HL-60/S4 (cell line): ENCODE data around the gene ATP1A1.

Experiments
- in situ Hi-C: fragments of 300-500 bp; cut with MboI; formaldehyde crosslinking; loops from 2 replicates; pipeline ENCODE4 v1.14.3; 2022; ENCODE audit warnings: low sequenced_read_pairs

The ATP1A1 gene

GRCh38 chr1:116370181-116370580 lies 2.9 kb upstream of the ATP1A1 start:
- in situ Hi-C loops = loop anchor here (10.0 kb wide), 1 partner anchor 115 kb away; no protein-coding TSS in a partner anchor

GRCh38 chr1:116371752-116372151 lies 1.3 kb upstream of the ATP1A1 start:
- in situ Hi-C loops = loop anchor here (10.0 kb wide), 1 partner anchor 113 kb away; no protein-coding TSS in a partner anchor

GRCh38 chr1:116372191-116372590 lies 853 bp upstream of the ATP1A1 start:
- in situ Hi-C loops = loop anchor here (10.0 kb wide), 1 partner anchor 113 kb away; no protein-coding TSS in a partner anchor

GRCh38 chr1:116373431-116374352 lies 648 bp downstream of the ATP1A1 start:
- in situ Hi-C loops = loop anchor here (10.0 kb wide), 1 partner anchor 111 kb away; no protein-coding TSS in a partner anchor

GRCh38 chr1:116374353-116375147 lies 1.5 kb downstream of the ATP1A1 start:
- in situ Hi-C loops = loop anchor here (10.0 kb wide), 1 partner anchor 110 kb away; no protein-coding TSS in a partner anchor

GRCh38 chr1:116375148-116375886 lies 2.3 kb downstream of the ATP1A1 start:
- in situ Hi-C loops = loop anchor here (10.0 kb wide), 1 partner anchor 109 kb away; no protein-coding TSS in a partner anchor

- in situ Hi-C loops = loop anchor here (10.0 kb wide), 1 partner anchor 109 kb away; no protein-coding TSS in a partner anchor
Measured at GRCh38 chr1:116375887-116376728, 3.1 kb downstream of the ATP1A1 start.

- in situ Hi-C loops = loop anchor here (10.0 kb wide), 1 partner anchor 108 kb away; no protein-coding TSS in a partner anchor
Measured at GRCh38 chr1:116376729-116377086, 3.7 kb downstream of the ATP1A1 start.

GRCh38 chr1:116377541-116378529 lies 4.8 kb downstream of the ATP1A1 start:
- in situ Hi-C loops = loop anchor here (10.0 kb wide), 1 partner anchor 107 kb away; no protein-coding TSS in a partner anchor

GRCh38 chr1:116379057-116379630 lies 6.1 kb downstream of the ATP1A1 start:
- in situ Hi-C loops = loop anchor here (10.0 kb wide), 1 partner anchor 106 kb away; no protein-coding TSS in a partner anchor

GRCh38 chr1:116379674-116380498 lies 6.8 kb downstream of the ATP1A1 start:
- in situ Hi-C loops = loop anchor here (10.0 kb wide), 1 partner anchor 105 kb away; no protein-coding TSS in a partner anchor

GRCh38 chr1:116380499-116381242 lies 7.6 kb downstream of the ATP1A1 start:
- in situ Hi-C loops = no loop called here

- in situ Hi-C loops = no loop called here
Measured at GRCh38 chr1:116382321-116382720, 9.3 kb downstream of the ATP1A1 start.

GRCh38 chr1:116382857-116383483 lies 9.9 kb downstream of the ATP1A1 start:
- in situ Hi-C loops = no loop called here

- in situ Hi-C loops = no loop called here
Measured at GRCh38 chr1:116386042-116386441, 13.0 kb downstream of the ATP1A1 start.

GRCh38 chr1:116387551-116387950 lies 14.5 kb downstream of the ATP1A1 start:
- in situ Hi-C loops = no loop called here
